Activated CD8-positive, alpha-beta T cell treated with anti-CD3 and anti-CD28 coated beads for 36 hours (primary cell): ENCODE data around the gene NOL4L. TPM values are rescaled to one million over a fixed set of nuclear protein-coding genes. Genes with fewer than 3 reads are reported as not detected.
A peak's percentile ranks its signal among the peaks of the same experiment; 100 is the strongest.

Experiments
- ATAC-seq: fragments of 200-7000 bp; cut with Tn5 transposase; one replicate; pipeline ENCODE4 v1.10.0; 2021; ENCODE audit warnings: mild to moderate bottlenecking, moderate library complexity
- CTCF ChIA-PET: fragments of 350-600 bp; sonication (Branson Sonifier 250); formaldehyde crosslinking; loops from one replicate; lab custom pipeline; 2021; ENCODE audit warnings: antibody characterized with exemption; lab: Charles Lee
- POLR2A ChIA-PET: fragments of 350-600 bp; sonication (Branson Sonifier 250); formaldehyde crosslinking; loops from one replicate; lab custom pipeline; 2021; ENCODE audit warnings: antibody characterized with exemption; lab: Charles Lee
- DNase-seq: peaks from one replicate; pipeline ENCODE4 v3.0.0-alpha.2; 2020
- H3K27ac Mint-ChIP-seq: one replicate; pipeline ENCODE4 v1.8.0; 2021; ENCODE audit warnings: mild to moderate bottlenecking, mixed read lengths
- H3K27me3 Mint-ChIP-seq: one replicate; pipeline ENCODE4 v1.8.0; 2021; ENCODE audit warnings: mixed read lengths
- H3K36me3 Mint-ChIP-seq: one replicate; pipeline ENCODE4 v1.8.0; 2021; ENCODE audit warnings: low read depth, mixed read lengths
- H3K4me1 Mint-ChIP-seq: one replicate; pipeline ENCODE4 v1.8.0; 2021; ENCODE audit warnings: low read depth, mixed read lengths
- H3K4me3 Mint-ChIP-seq: one replicate; pipeline ENCODE4 v1.8.0; 2021; ENCODE audit warnings: mild to moderate bottlenecking, moderate library complexity, mixed read lengths
- H3K9me3 Mint-ChIP-seq: one replicate; pipeline ENCODE4 v1.8.0; 2021; ENCODE audit warnings: mixed read lengths
- CTCF ChIP-seq: fragments of 200-600 bp; IDR thresholded peaks from one replicate; pipeline ENCODE4 v1.8.0; 2022; ENCODE audit warnings: antibody characterized with exemption, mild to moderate bottlenecking
- intact Hi-C: fragments of 100-400 bp; cut with micrococcal nuclease; formaldehyde crosslinking; loops from one replicate; pipeline ENCODE4 v1.10.0; 2022
- total RNA-seq, 2 experiments: library from RNA; stranded (reverse); gene quantifications; one replicate each; pipeline ENCODE4 v1.2.3, GENCODE V29; 2021

NOL4L gene
- total RNA-seq, 2 experiments from 2014 or later = 23.3 to 23.9 TPM

GRCh38 chr20:32479012-32479411 lies 106.1 kb downstream of the NOL4L start:
- TF ChIP-seq CTCF = no peak
- Mint-ChIP-seq H3K9me3 (no peaks in the 10 kb centered on the region), H3K36me3 (no peaks in the 10 kb centered on the region), H3K27ac (no peak overlapping the region), H3K27me3 (no peaks in the 10 kb centered on the region), H3K4me1 (peaks cover 49% of the 10 kb centered on the region), H3K4me3 (no peak overlapping the region)
- intact Hi-C loops = no loop called here
- no peak for ATAC-seq
- DNase-seq = no peak
- POLR2A ChIA-PET = no interaction called here
- CTCF ChIA-PET = interaction anchor here (1.3 kb wide), 1 partner anchor 44 kb away, joined by 3 read pairs; no protein-coding TSS in a partner anchor

GRCh38 chr20:32478576-32478975 lies 106.6 kb downstream of the NOL4L start:
- ChIA-PET CTCF (interaction anchor here (1.3 to 2.5 kb wide), 2 partner anchors 44 to 174 kb away, joined by 3 to 6 read pairs; no protein-coding TSS in a partner anchor), POLR2A (no interaction called here)
- no peak overlapping the region for H3K27ac Mint-ChIP-seq
- no peaks in the 10 kb centered on the region for H3K27me3 Mint-ChIP-seq
- no peaks in the 10 kb centered on the region for H3K36me3 Mint-ChIP-seq
- H3K4me1 Mint-ChIP-seq = peaks cover 50% of the 10 kb centered on the region
- TF ChIP-seq CTCF = no peak
- intact Hi-C loops = no loop called here
- H3K4me3 Mint-ChIP-seq = no peak overlapping the region
- DNase-seq (no peak), ATAC-seq (no peak)
- no peaks in the 10 kb centered on the region for H3K9me3 Mint-ChIP-seq

DNA sequence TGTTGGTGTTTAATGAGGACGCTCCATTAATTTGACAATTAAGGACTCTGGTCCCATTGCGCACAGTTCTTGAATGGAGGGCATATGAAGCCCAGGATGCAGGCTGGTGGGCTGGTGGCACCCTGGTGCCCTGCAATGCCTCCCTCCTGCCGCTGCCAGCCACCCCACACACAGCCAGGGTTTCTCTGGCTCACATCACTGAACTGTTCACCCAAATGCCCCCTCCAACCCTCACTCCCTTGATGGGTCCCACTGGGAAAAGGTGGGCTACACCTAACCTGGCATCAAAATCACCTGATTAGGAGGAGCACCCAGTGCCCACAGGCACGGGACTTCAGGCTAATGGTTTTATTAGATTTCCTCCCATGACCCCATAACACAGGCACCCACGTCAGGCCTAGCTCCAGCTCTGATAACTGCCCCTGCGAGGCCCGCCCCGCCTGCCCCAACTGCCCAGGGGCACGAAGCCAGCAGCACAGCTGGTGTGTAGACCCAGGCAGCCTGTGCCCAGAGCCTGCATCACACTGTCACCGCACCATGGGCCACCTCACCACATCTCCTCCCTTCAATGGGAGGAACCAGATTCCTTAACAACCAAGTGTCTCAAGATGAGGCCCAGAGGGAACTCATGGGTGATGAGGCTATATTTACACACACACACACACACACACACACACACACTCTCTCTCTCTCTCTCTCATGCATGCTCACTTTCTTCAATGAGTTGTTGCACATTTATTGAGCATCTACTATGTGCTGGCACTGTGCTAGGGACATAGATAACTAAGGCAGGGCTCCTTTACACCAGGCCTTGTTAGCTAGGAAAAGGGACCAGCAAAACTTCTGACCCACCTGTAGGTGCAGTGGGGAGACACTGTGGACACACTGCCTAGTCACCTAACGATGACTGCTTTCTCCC lies 107.3 kb downstream of the NOL4L start:
- ATAC-seq = no peak
- intact Hi-C loops = no loop called here
- no peak for DNase-seq
- CTCF ChIA-PET = interaction anchor here (1.3 to 2.5 kb wide), 2 partner anchors 45 to 175 kb away, joined by 3 to 6 read pairs; no protein-coding TSS in a partner anchor
- H3K9me3 Mint-ChIP-seq = no peaks in the 10 kb centered on the region
- peak overlapping the region; percentile 63 for H3K27ac Mint-ChIP-seq
- H3K4me1 Mint-ChIP-seq = peaks cover 52% of the 10 kb centered on the region
- TF ChIP-seq CTCF = no peak
- no peaks in the 10 kb centered on the region for H3K27me3 Mint-ChIP-seq
- H3K36me3 Mint-ChIP-seq = peaks cover 2% of the 10 kb centered on the region
- no peak overlapping the region for H3K4me3 Mint-ChIP-seq
- POLR2A ChIA-PET = no interaction called here

GRCh38 chr20:32476684-32477593 lies 108.2 kb downstream of the NOL4L start:
- POLR2A ChIA-PET = interaction anchor here (0.8 kb wide), 1 partner anchor 31 kb away, joined by 3 read pairs; no protein-coding TSS in a partner anchor
- no peaks in the 10 kb centered on the region for H3K27me3 Mint-ChIP-seq
- TF ChIP-seq CTCF = no peak
- peak overlapping the region; percentile 63 for H3K27ac Mint-ChIP-seq
- intact Hi-C loops = no loop called here
- H3K4me3 Mint-ChIP-seq = no peak overlapping the region
- ATAC-seq (no peak), DNase-seq (no peak)
- H3K4me1 Mint-ChIP-seq = peaks cover 48% of the 10 kb centered on the region
- CTCF ChIA-PET = interaction anchor here (2.5 kb wide), 1 partner anchor 176 kb away, joined by 6 read pairs; no protein-coding TSS in a partner anchor
- H3K36me3 Mint-ChIP-seq = peaks cover 4% of the 10 kb centered on the region
- no peaks in the 10 kb centered on the region for H3K9me3 Mint-ChIP-seq
